Fibroblast of the aortic adventitia (primary cell): ENCODE results near the gene NDUFS3. TPM values are rescaled to one million over a fixed set of nuclear protein-coding genes. Genes with fewer than 3 reads are reported as not detected.

Experiments used
- DNase-seq: peaks from one replicate; pipeline ENCODE4 v3.0.0-alpha.2; 2010; ENCODE audit warnings: low read depth
- H3K4me3 ChIP-seq: 2 replicates; pipeline ENCODE4 v1.5.1; 2011; ENCODE audit warnings: low read depth, mild to moderate bottlenecking, control low read depth, low read length, moderate library complexity
- CTCF ChIP-seq: IDR thresholded peaks from 2 replicates; pipeline ENCODE4 v1.5.1; 2011; ENCODE audit warnings: mild to moderate bottlenecking, low read length, control low read depth, inconsistent platforms; ENCODE audit not compliant: insufficient read depth
- total RNA-seq: library from RNA; depleted of rRNA; stranded (reverse); fragments of >200 nt; gene quantifications from 2 replicates; pipeline ENCODE4 v1.2.3, GENCODE V29; 2012; ENCODE audit warnings: low replicate concordance

NDUFS3 gene
- total RNA-seq, 1 donor: 56.5 TPM

- H3K4me3 ChIP-seq: no peak overlapping the region
- TF ChIP-seq CTCF: no peak
- DNase-seq: peak; percentile 28
Measured at GRCh38 chr11:47587039-47587716, 8.3 kb downstream of the NDUFS3 start.

GRCh38 chr11:47587723-47588326 is 9.0 kb downstream of the NDUFS3 start:
- DNase-seq: no peak
- no peak for TF ChIP-seq CTCF
- no peak overlapping the region for H3K4me3 ChIP-seq

- no peak for TF ChIP-seq CTCF
- no peak overlapping the region for H3K4me3 ChIP-seq
- no peak for DNase-seq
Measured at GRCh38 chr11:47589118-47589517, 10.2 kb downstream of the NDUFS3 start.

- no peak for TF ChIP-seq CTCF
- no peak overlapping the region for H3K4me3 ChIP-seq
- DNase-seq: no peak
Measured at GRCh38 chr11:47589584-47589976, 10.7 kb downstream of the NDUFS3 start.

GRCh38 chr11:47589977-47590861 is 11.3 kb downstream of the NDUFS3 start:
- DNase-seq: no peak
- TF ChIP-seq CTCF: no peak
- no peak overlapping the region for H3K4me3 ChIP-seq

GRCh38 chr11:47591764-47592163 is 12.9 kb downstream of the NDUFS3 start:
- no peak overlapping the region for H3K4me3 ChIP-seq
- no peak for TF ChIP-seq CTCF
- no peak for DNase-seq
